T-helper 17 cell (primary cell): ENCODE measurements around the gene APC. TPM values are rescaled to one million over a fixed set of nuclear protein-coding genes. Genes with fewer than 3 reads are reported as not detected.
"Not testable (repeated sequence)": the region's sequence is repeated elsewhere in the genome, so short reads cannot be mapped to it uniquely, and the experiment has no call there.

Source experiments
- ATAC-seq: fragments of 150-1000 bp; cut with Tn5 transposase; 2 replicates; pipeline ENCODE4 v1.10.0; 2021; ENCODE audit warnings: mild to moderate bottlenecking, moderate library complexity
- DNase-seq, 3 donors: peaks; one replicate each; pipeline versions ENCODE4 v3.0.0 to v3.0.0-alpha.2; 2020 to 2021
- H3K9me3 ChIP-seq: one replicate; pipeline ENCODE4 v1.7.0; 2013; ENCODE audit warnings: low read length, mild to moderate bottlenecking; ENCODE audit not compliant: control insufficient read depth, poor library complexity, severe bottlenecking
- H3K27ac Mint-ChIP-seq: one replicate; pipeline ENCODE4 v1.8.0; 2022; ENCODE audit warnings: mild to moderate bottlenecking, moderate library complexity, mixed read lengths
- H3K27me3 Mint-ChIP-seq: one replicate; pipeline ENCODE4 v1.8.0; 2022; ENCODE audit warnings: mixed read lengths
- H3K36me3 Mint-ChIP-seq: one replicate; pipeline ENCODE4 v1.8.0; 2022; ENCODE audit warnings: low read depth, mixed read lengths
- H3K4me1 Mint-ChIP-seq: one replicate; pipeline ENCODE4 v1.8.0; 2022; ENCODE audit warnings: mild to moderate bottlenecking, mixed read lengths
- H3K4me3 Mint-ChIP-seq: one replicate; pipeline ENCODE4 v1.8.0; 2022; ENCODE audit warnings: mild to moderate bottlenecking, moderate library complexity, mixed read lengths
- total RNA-seq, 4 donors: library from RNA in 2 of 4; stranded (reverse) in 2 of 4; gene quantifications; one replicate each; pipeline ENCODE4 v1.2.3 and lab custom pipeline; 2022 to 2026

The APC gene
- total RNA-seq, 2 donors from 2014 or later, result 31.0 to 33.2 TPM

- H3K9me3 ChIP-seq, ATAC-seq, DNase-seq, H3K36me3 Mint-ChIP-seq, H3K27me3 Mint-ChIP-seq: not testable (repeated sequence)
- Mint-ChIP-seq H3K27ac (peak overlapping the region; percentile 97), H3K4me3 (peak overlapping the region; percentile 94), H3K4me1 (peaks cover 15% of the 10 kb centered on the region)
These were observed 122.9 kb downstream of the APC start for GRCh38 chr5:112860571-112860928.

GRCh38 chr5:112860929-112861637 lies 123.4 kb downstream of the APC start, which contains the start of gene SRP19:
Gene SRP19 (plus strand): TSS chr5:112861287. CDS start chr5:112861377, 90 bp downstream.
- H3K27me3 Mint-ChIP-seq, result peaks cover 6% of the 10 kb centered on the region
- H3K27ac Mint-ChIP-seq, result peak within 1 kb of the TSS; percentile 97
- H3K4me3 Mint-ChIP-seq, result peak within 1 kb of the TSS; percentile 94
- H3K9me3 ChIP-seq, result no peaks in the 10 kb centered on the region
- no peaks in the 10 kb centered on the region for H3K36me3 Mint-ChIP-seq
- peak; percentile 95 for ATAC-seq
- H3K4me1 Mint-ChIP-seq, result peaks cover 15% of the 10 kb centered on the region
- DNase-seq, result peak; percentile 80 to 85 (median 85)

GRCh38 chr5:112861638-112861985 lies 123.9 kb downstream of the APC start:
- Mint-ChIP-seq H3K36me3 (no peaks in the 10 kb centered on the region), H3K4me3 (peak overlapping the region; percentile 94), H3K27ac (peak overlapping the region; percentile 97), H3K4me1 (peaks cover 16% of the 10 kb centered on the region), H3K27me3 (peaks cover under 1% of the 10 kb centered on the region)
- ATAC-seq (no peak), DNase-seq (no peak)
- H3K9me3 ChIP-seq, result no peaks in the 10 kb centered on the region

- peak overlapping the region; percentile 97 for H3K27ac Mint-ChIP-seq
- H3K4me1 Mint-ChIP-seq, result peaks cover 20% of the 10 kb centered on the region
- no peaks in the 10 kb centered on the region for H3K36me3 Mint-ChIP-seq
- DNase-seq, result no peak
- H3K27me3 Mint-ChIP-seq, result no peaks in the 10 kb centered on the region
- no peaks in the 10 kb centered on the region for H3K9me3 ChIP-seq
- no peak for ATAC-seq
- H3K4me3 Mint-ChIP-seq, result peak overlapping the region; percentile 94
These were observed 124.4 kb downstream of the APC start for GRCh38 chr5:112862085-112862484.

GRCh38 chr5:112863549-112863948 lies 125.9 kb downstream of the APC start:
- H3K27ac Mint-ChIP-seq, result peak overlapping the region; percentile 97
- ATAC-seq (no peak), DNase-seq (no peak)
- H3K4me3 Mint-ChIP-seq, result peak overlapping the region; percentile 58
- H3K4me1 Mint-ChIP-seq, result peaks cover 22% of the 10 kb centered on the region
- peaks cover 2% of the 10 kb centered on the region for H3K36me3 Mint-ChIP-seq
- no peaks in the 10 kb centered on the region for H3K27me3 Mint-ChIP-seq
- H3K9me3 ChIP-seq, result no peaks in the 10 kb centered on the region

- H3K27ac Mint-ChIP-seq, result no peak overlapping the region
- DNase-seq (no peak), ATAC-seq (no peak)
- no peak overlapping the region for H3K4me3 Mint-ChIP-seq
- no peaks in the 10 kb centered on the region for H3K9me3 ChIP-seq
- H3K36me3 Mint-ChIP-seq, result peaks cover 2% of the 10 kb centered on the region
- H3K27me3 Mint-ChIP-seq, result no peaks in the 10 kb centered on the region
- H3K4me1 Mint-ChIP-seq, result peaks cover 30% of the 10 kb centered on the region
These were observed 127.4 kb downstream of the APC start for GRCh38 chr5:112865128-112865527.

- H3K4me1 Mint-ChIP-seq, result peaks cover 28% of the 10 kb centered on the region
- H3K9me3 ChIP-seq, result no peaks in the 10 kb centered on the region
- H3K4me3 Mint-ChIP-seq, result no peak overlapping the region
- H3K27me3 Mint-ChIP-seq, result no peaks in the 10 kb centered on the region
- peaks cover 2% of the 10 kb centered on the region for H3K36me3 Mint-ChIP-seq
- no peak for ATAC-seq
- no peak for DNase-seq
- H3K27ac Mint-ChIP-seq, result peak overlapping the region; percentile 75
These were observed 129.1 kb downstream of the APC start for GRCh38 chr5:112866739-112867138.

GRCh38 chr5:112867411-112867810 lies 129.7 kb downstream of the APC start:
- ATAC-seq, result no peak
- H3K4me3 Mint-ChIP-seq, result no peak overlapping the region

GRCh38 chr5:112869948-112870347 lies 132.3 kb downstream of the APC start:
- peaks cover 2% of the 10 kb centered on the region for H3K36me3 Mint-ChIP-seq

More at GRCh38 chr5:112867411-112867810, 129.7 kb downstream of the APC start:
- Mint-ChIP-seq H3K27me3 (no peaks in the 10 kb centered on the region), H3K36me3 (peaks cover 2% of the 10 kb centered on the region), H3K4me1 (peaks cover 27% of the 10 kb centered on the region), H3K27ac (peak overlapping the region; percentile 75)
- H3K9me3 ChIP-seq, result no peaks in the 10 kb centered on the region
- DNase-seq, result no peak

GRCh38 chr5:112870966-112871365 lies 133.3 kb downstream of the APC start:
- H3K4me1 Mint-ChIP-seq, result peaks cover 24% of the 10 kb centered on the region
- peaks cover 2% of the 10 kb centered on the region for H3K36me3 Mint-ChIP-seq
- H3K4me3 Mint-ChIP-seq, result no peak overlapping the region
- H3K9me3 ChIP-seq, result no peaks in the 10 kb centered on the region
- no peak for DNase-seq
- no peaks in the 10 kb centered on the region for H3K27me3 Mint-ChIP-seq
- ATAC-seq, result no peak
- no peak overlapping the region for H3K27ac Mint-ChIP-seq

More at GRCh38 chr5:112869948-112870347, 132.3 kb downstream of the APC start:
- Mint-ChIP-seq H3K27me3 (no peaks in the 10 kb centered on the region), H3K4me1 (peaks cover 24% of the 10 kb centered on the region), H3K27ac (peak overlapping the region; percentile 32), H3K4me3 (no peak overlapping the region)
- DNase-seq, result no peak
- no peaks in the 10 kb centered on the region for H3K9me3 ChIP-seq
- ATAC-seq, result peak; percentile 81

- Mint-ChIP-seq H3K36me3 (peaks cover 2% of the 10 kb centered on the region), H3K4me3 (no peak overlapping the region), H3K27ac (no peak overlapping the region), H3K27me3 (no peaks in the 10 kb centered on the region), H3K4me1 (peaks cover 34% of the 10 kb centered on the region)
- no peak for ATAC-seq
- H3K9me3 ChIP-seq, result no peaks in the 10 kb centered on the region
- no peak for DNase-seq
These were observed 138.7 kb downstream of the APC start for GRCh38 chr5:112876362-112876761.

- DNase-seq, result no peak
- ATAC-seq, result no peak
- Mint-ChIP-seq H3K36me3 (peaks cover 3% of the 10 kb centered on the region), H3K27me3 (no peaks in the 10 kb centered on the region), H3K4me1 (peaks cover 32% of the 10 kb centered on the region), H3K27ac (no peak overlapping the region), H3K4me3 (no peak overlapping the region)
- H3K9me3 ChIP-seq, result no peaks in the 10 kb centered on the region
These were observed 140.4 kb downstream of the APC start for GRCh38 chr5:112878101-112878500.

- Mint-ChIP-seq H3K4me3 (peak overlapping the region; percentile 81), H3K36me3 (peaks cover 3% of the 10 kb centered on the region), H3K4me1 (peaks cover 29% of the 10 kb centered on the region), H3K27me3 (no peaks in the 10 kb centered on the region), H3K27ac (no peak overlapping the region)
- H3K9me3 ChIP-seq, result no peaks in the 10 kb centered on the region
- DNase-seq (peak in 1 of 3 donors; percentile 27), ATAC-seq (peak; percentile 94)
These were observed 141.1 kb downstream of the APC start for GRCh38 chr5:112878760-112879159.
